Stomach smooth muscle (tissue), 2 donors: ENCODE data around the gene DIP2B.
A peak's percentile ranks its signal among the peaks of the same experiment; 100 is the strongest.
"Not testable (repeated sequence)": the region's sequence is repeated elsewhere in the genome, so short reads cannot be mapped to it uniquely, and the experiment has no call there.

ENCODE experiments used
- H3K27ac ChIP-seq: one replicate; pipeline ENCODE4 v1.7.0; 2013; ENCODE audit warnings: mild to moderate bottlenecking, low read length, inconsistent platforms
- H3K27me3 ChIP-seq, 2 donors: one replicate each; pipeline ENCODE4 v1.7.0; 2013; ENCODE audit warnings: low read length in 2 of 2; ENCODE audit not compliant: insufficient read depth in 2 of 2, control insufficient read depth in 1 of 2
- H3K36me3 ChIP-seq, 2 donors: one replicate each; pipeline ENCODE4 v1.7.0; 2013; ENCODE audit warnings: low read length in 2 of 2; ENCODE audit not compliant: control insufficient read depth in 2 of 2, insufficient read depth in 2 of 2
- H3K4me1 ChIP-seq: one replicate; pipeline ENCODE4 v1.7.0; 2013; ENCODE audit warnings: low read length; ENCODE audit not compliant: control insufficient read depth, insufficient read depth
- H3K4me3 ChIP-seq, 2 donors: one replicate each; pipeline ENCODE4 v1.7.0; 2013; ENCODE audit warnings: low read length in 2 of 2
- H3K9ac ChIP-seq, 2 donors: one replicate each; pipeline ENCODE4 v1.7.0; 2013; ENCODE audit warnings: low read length in 2 of 2, mild to moderate bottlenecking in 1 of 2
- H3K9me3 ChIP-seq, 2 donors: one replicate each; pipeline ENCODE4 v1.7.0; 2013; ENCODE audit warnings: low read length in 2 of 2; ENCODE audit not compliant: control insufficient read depth in 2 of 2
- donor health status: healthy.
- donor health status: Pancreatic carcinoma.

The DIP2B gene

GRCh38 chr12:50504798-50505674, at the start of gene DIP2B:
Gene DIP2B, plus strand, starts transcription at chr12:50504985. Its CDS starts 156 bp downstream, at chr12:50505141.
- no peaks in the 10 kb centered on the region for H3K27me3 ChIP-seq
- H3K4me1 ChIP-seq: peaks cover 14% of the 10 kb centered on the region
- no peaks in the 10 kb centered on the region for H3K9me3 ChIP-seq
- peak within 1 kb of the TSS; percentile 79 for H3K27ac ChIP-seq
- peak within 1 kb of the TSS; percentile 94 to 97 for H3K9ac ChIP-seq
- peaks cover 0 to 2% of the 10 kb centered on the region in 2 donors for H3K36me3 ChIP-seq
- peak within 1 kb of the TSS; percentile 91 to 94 for H3K4me3 ChIP-seq

GRCh38 chr12:50458606-50459005, 46.2 kb upstream of the DIP2B start:
- no peaks in the 10 kb centered on the region for H3K4me1 ChIP-seq
- H3K27me3 ChIP-seq: no peaks in the 10 kb centered on the region
- no peaks in the 10 kb centered on the region for H3K9me3 ChIP-seq
- H3K9ac ChIP-seq: no peak overlapping the region
- no peak overlapping the region for H3K4me3 ChIP-seq
- peaks cover 17 to 24% of the 10 kb centered on the region in 2 donors for H3K36me3 ChIP-seq
- H3K27ac ChIP-seq: no peak overlapping the region

GRCh38 chr12:50467439-50467838, 37.3 kb upstream of the DIP2B start:
- H3K9ac ChIP-seq: no peak overlapping the region
- H3K4me3 ChIP-seq: no peak overlapping the region
- H3K4me1 ChIP-seq: no peaks in the 10 kb centered on the region
- peaks cover 14 to 48% of the 10 kb centered on the region in 2 donors for H3K36me3 ChIP-seq
- H3K27me3 ChIP-seq: no peaks in the 10 kb centered on the region
- H3K27ac ChIP-seq: no peak overlapping the region
- H3K9me3 ChIP-seq: no peaks in the 10 kb centered on the region

GRCh38 chr12:50477241-50477832, 27.4 kb upstream of the DIP2B start:
- Histone ChIP-seq H3K36me3 (peaks cover 9 to 33% of the 10 kb centered on the region in 2 donors), H3K9me3 (no peaks in the 10 kb centered on the region), H3K9ac (no peak overlapping the region), H3K4me1 (no peaks in the 10 kb centered on the region), H3K27me3 (no peaks in the 10 kb centered on the region), H3K4me3 (no peak overlapping the region), H3K27ac (no peak overlapping the region)

- Histone ChIP-seq H3K36me3 (no peaks in the 10 kb centered on the region), H3K4me1 (no peaks in the 10 kb centered on the region), H3K27me3 (no peaks in the 10 kb centered on the region), H3K4me3 (no peak overlapping the region), H3K27ac (no peak overlapping the region), H3K9ac (no peak overlapping the region), H3K9me3 (no peaks in the 10 kb centered on the region)
Observed at GRCh38 chr12:50482571-50482970, 22.2 kb upstream of the DIP2B start.

GRCh38 chr12:50483488-50483887, 21.3 kb upstream of the DIP2B start:
- H3K4me3 ChIP-seq: no peak overlapping the region

GRCh38 chr12:50488801-50489200, 16.0 kb upstream of the DIP2B start:
- H3K27me3 ChIP-seq: no peaks in the 10 kb centered on the region
- no peaks in the 10 kb centered on the region for H3K9me3 ChIP-seq
- H3K9ac ChIP-seq: no peak overlapping the region
- H3K4me1 ChIP-seq: no peaks in the 10 kb centered on the region
- H3K36me3 ChIP-seq: no peaks in the 10 kb centered on the region
- H3K27ac ChIP-seq: no peak overlapping the region
- no peak overlapping the region for H3K4me3 ChIP-seq

More at GRCh38 chr12:50483488-50483887, 21.3 kb upstream of the DIP2B start:
- Histone ChIP-seq H3K9ac (no peak overlapping the region), H3K27me3 (no peaks in the 10 kb centered on the region), H3K27ac (no peak overlapping the region), H3K9me3 (no peaks in the 10 kb centered on the region), H3K4me1 (no peaks in the 10 kb centered on the region), H3K36me3 (no peaks in the 10 kb centered on the region)

- not testable (repeated sequence) for H3K4me3 ChIP-seq, H3K4me1 ChIP-seq, H3K9me3 ChIP-seq, H3K27ac ChIP-seq, H3K9ac ChIP-seq, H3K27me3 ChIP-seq, H3K36me3 ChIP-seq
Observed at GRCh38 chr12:50498119-50498518, 6.7 kb upstream of the DIP2B start.

GRCh38 chr12:50505675-50506530, 1.1 kb downstream of the DIP2B start:
- Histone ChIP-seq H3K9me3 (no peaks in the 10 kb centered on the region), H3K36me3 (peaks cover 0 to 2% of the 10 kb centered on the region in 2 donors), H3K9ac (peak overlapping the region; percentile 94 to 97), H3K27me3 (no peaks in the 10 kb centered on the region), H3K4me3 (peak overlapping the region; percentile 91 to 94), H3K4me1 (peaks cover 14% of the 10 kb centered on the region), H3K27ac (peak overlapping the region; percentile 79)

- Histone ChIP-seq H3K4me3 (peak overlapping the region; percentile 4 to 94), H3K27me3 (no peaks in the 10 kb centered on the region), H3K27ac (no peak overlapping the region), H3K36me3 (peaks cover 0 to 2% of the 10 kb centered on the region in 2 donors), H3K9me3 (no peaks in the 10 kb centered on the region), H3K9ac (peak overlapping the region in 1 of 2 donors; percentile 97), H3K4me1 (peaks cover 14% of the 10 kb centered on the region)
Observed at GRCh38 chr12:50506753-50507473, 2.1 kb downstream of the DIP2B start.
